Cardiac muscle cell (in vitro differentiated cells and primary cell): Measurements from ENCODE around the gene PEX6. TPM values are rescaled to one million over a fixed set of nuclear protein-coding genes. Genes with fewer than 3 reads are reported as not detected.

Experiments
- DNase-seq, 2 donors: peaks; one replicate each; pipeline versions ENCODE4 v3.0.0 to v3.0.0-alpha.2; 2010 to 2017; ENCODE audit warnings: low read depth in 1 of 2, low spot score in 1 of 2
- H3K27ac ChIP-seq: fragments of 200-600 bp; sonication (generic); 2 replicates; pipeline ENCODE4 v1.5.1; 2016
- H3K27me3 ChIP-seq: fragments of 200-600 bp; sonication (generic); 2 replicates; pipeline ENCODE4 v1.6.0; 2016; ENCODE audit warnings: control low read depth
- H3K36me3 ChIP-seq: fragments of 200-600 bp; sonication (generic); 2 replicates; pipeline ENCODE4 v1.5.1; 2016; ENCODE audit warnings: control low read depth
- H3K4me1 ChIP-seq: fragments of 200-600 bp; sonication (generic); 2 replicates; pipeline ENCODE4 v1.8.1; 2017; ENCODE audit warnings: low read depth, mild to moderate bottlenecking, mixed run types
- H3K4me3 ChIP-seq: fragments of 200-600 bp; sonication (generic); 2 replicates; pipeline ENCODE4 v1.5.1; 2016; ENCODE audit warnings: mild to moderate bottlenecking
- H3K9me3 ChIP-seq: fragments of 200-600 bp; sonication (generic); 2 replicates; pipeline ENCODE4 v1.5.1; 2017; ENCODE audit warnings: low read depth, mild to moderate bottlenecking, control low read depth
- CTCF ChIP-seq: IDR thresholded peaks from 2 replicates; pipeline ENCODE4 v1.5.1; 2012; ENCODE audit warnings: low read depth, mild to moderate bottlenecking, low read length
- polyA plus RNA-seq: library from polyadenylated mRNA; unstranded; fragments of >200 nt; fragmentation: Nextera tagmentation; extraction: Ambion mirVana; gene quantifications from 2 replicates; pipeline ENCODE4 v1.2.1, GENCODE V29; 2016
- total RNA-seq: library from RNA; depleted of rRNA; stranded (reverse); fragments of >200 nt; gene quantifications from 2 replicates; pipeline ENCODE4 v1.2.3, GENCODE V29; 2016

Gene PEX6
- total and polyA plus RNA-seq, 2 experiments from 2014 or later, result 21.3 to 52.0 TPM

- DNase-seq, result peak; percentile 21 to 40
- H3K36me3 ChIP-seq, result peaks cover 24% of the 10 kb centered on the region
- no peaks in the 10 kb centered on the region for H3K9me3 ChIP-seq
- H3K4me1 ChIP-seq, result peaks cover 33% of the 10 kb centered on the region
- peak overlapping the region; percentile 69 for H3K4me3 ChIP-seq
- H3K27ac ChIP-seq, result peak overlapping the region; percentile 96
- no peaks in the 10 kb centered on the region for H3K27me3 ChIP-seq
- TF ChIP-seq CTCF, result no peak
These were observed 35.5 kb upstream of the PEX6 start for GRCh38 chr6:43014434-43014909.

- H3K4me3 ChIP-seq, result peak within 1 kb of the TSS; percentile 69
- DNase-seq, result peak; percentile 99 to 100
- H3K27ac ChIP-seq, result peak within 1 kb of the TSS; percentile 96
- H3K27me3 ChIP-seq, result no peaks in the 10 kb centered on the region
- H3K4me1 ChIP-seq, result peaks cover 33% of the 10 kb centered on the region
- no peak for TF ChIP-seq CTCF
- H3K36me3 ChIP-seq, result peaks cover 21% of the 10 kb centered on the region
- no peaks in the 10 kb centered on the region for H3K9me3 ChIP-seq
These were observed 35.0 kb upstream of the PEX6 start, which contains the start of the genes KLHDC3 and MEA1 for GRCh38 chr6:43013843-43014433. TSS of gene KLHDC3 (plus strand) at chr6:43014249. CDS start at chr6:43017193, 2,944 bp downstream. TSS of gene MEA1 (minus strand) at chr6:43013946. CDS start at chr6:43013813, 133 bp downstream.

GRCh38 chr6:43013097-43013842 is 34.3 kb upstream of the PEX6 start:
- Histone ChIP-seq H3K27ac (no peak overlapping the region), H3K36me3 (peaks cover 15% of the 10 kb centered on the region), H3K27me3 (no peaks in the 10 kb centered on the region), H3K4me1 (peaks cover 33% of the 10 kb centered on the region), H3K4me3 (peak overlapping the region; percentile 57), H3K9me3 (no peaks in the 10 kb centered on the region)
- peak in 1 of 2 donors; percentile 41 for DNase-seq
- TF ChIP-seq CTCF, result no peak

DNA sequence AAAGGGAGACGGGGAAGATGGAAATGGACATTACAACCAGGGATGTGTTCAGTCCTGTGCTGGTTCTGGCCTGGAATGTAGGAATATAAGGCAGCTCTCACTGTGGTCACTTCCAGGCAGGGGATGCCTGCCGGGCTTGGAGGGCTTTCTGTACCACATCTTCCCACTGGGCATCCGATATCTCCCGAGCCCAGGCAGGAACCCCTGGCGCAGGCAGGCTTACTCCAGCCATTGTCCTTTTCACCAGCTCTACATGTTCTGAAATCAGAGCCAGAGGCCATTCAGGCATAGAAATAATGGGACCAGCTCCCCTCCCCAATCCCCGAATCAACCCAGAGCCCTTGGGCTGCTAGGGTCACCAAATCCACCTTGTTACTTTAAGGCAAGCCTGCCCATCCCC is 33.4 kb upstream of the PEX6 start:
- H3K27ac ChIP-seq, result no peak overlapping the region
- DNase-seq, result no peak
- H3K36me3 ChIP-seq, result peaks cover 18% of the 10 kb centered on the region
- no peaks in the 10 kb centered on the region for H3K27me3 ChIP-seq
- no peaks in the 10 kb centered on the region for H3K9me3 ChIP-seq
- H3K4me3 ChIP-seq, result no peak overlapping the region
- TF ChIP-seq CTCF, result no peak
- H3K4me1 ChIP-seq, result peaks cover 27% of the 10 kb centered on the region

GRCh38 chr6:43011207-43011606 is 32.2 kb upstream of the PEX6 start:
- H3K27ac ChIP-seq, result no peak overlapping the region
- peaks cover 16% of the 10 kb centered on the region for H3K4me1 ChIP-seq
- no peak overlapping the region for H3K4me3 ChIP-seq
- no peaks in the 10 kb centered on the region for H3K9me3 ChIP-seq
- no peak for DNase-seq
- no peaks in the 10 kb centered on the region for H3K27me3 ChIP-seq
- peaks cover 24% of the 10 kb centered on the region for H3K36me3 ChIP-seq
- TF ChIP-seq CTCF, result no peak
